A673 (cell line): ENCODE data around the gene CMC2. TPM values are rescaled to one million over a fixed set of nuclear protein-coding genes. Genes with fewer than 3 reads are reported as not detected.

ENCODE experiments used
- BruUV-seq: library from RNA; stranded (reverse); fragments of 400-500 nt; replicated peaks from 2 replicates; lab custom pipeline; 2021; lab: Mats Ljungman, UMichigan
- CTCF ChIA-PET: fragments of 300-600 bp; sonication (Branson Sonifier 250); formaldehyde crosslinking; loops from one replicate; lab custom pipeline; 2022; ENCODE audit warnings: antibody characterized with exemption; lab: Charles Lee
- POLR2A ChIA-PET: fragments of 300-600 bp; sonication (Branson Sonifier 250); formaldehyde crosslinking; loops from one replicate; lab custom pipeline; 2022; ENCODE audit warnings: antibody characterized with exemption; ENCODE audit not compliant: low non-redundant PET; lab: Charles Lee
- DNase-seq: peaks from one replicate; pipeline ENCODE4 v3.0.0-alpha.2; 2015; ENCODE audit warnings: low spot score
- H3K27ac ChIP-seq: fragments of 200-600 bp; sonication (generic); 2 replicates; pipeline ENCODE4 v1.5.1; 2016; ENCODE audit warnings: mixed run types, low read depth, mild to moderate bottlenecking, mixed read lengths, antibody characterized with exemption, low read length; ENCODE audit not compliant: poor library complexity, severe bottlenecking
- H3K27me3 ChIP-seq: fragments of 200-600 bp; sonication (generic); replicated peaks from 2 replicates; pipeline ENCODE4 v1.6.1; 2017; ENCODE audit warnings: mixed run types, low read depth, mild to moderate bottlenecking, mixed read lengths, antibody characterized with exemption, low read length; ENCODE audit not compliant: insufficient read depth, poor library complexity
- H3K36me3 ChIP-seq: fragments of 200-600 bp; sonication (generic); 2 replicates; pipeline ENCODE4 v1.6.1; 2016; ENCODE audit warnings: mixed run types, mild to moderate bottlenecking, mixed read lengths, antibody characterized with exemption, low read length; ENCODE audit not compliant: insufficient read depth, poor library complexity, severe bottlenecking
- H3K4me1 ChIP-seq: fragments of 200-600 bp; sonication (generic); 2 replicates; pipeline ENCODE4 v1.6.1; 2017; ENCODE audit warnings: mixed run types, mild to moderate bottlenecking, mixed read lengths, antibody characterized with exemption, low read length; ENCODE audit not compliant: insufficient read depth, poor library complexity, severe bottlenecking
- H3K4me3 ChIP-seq: fragments of 200-600 bp; sonication (generic); 2 replicates; pipeline ENCODE4 v1.5.1; 2016; ENCODE audit warnings: low read depth, mixed run types, mild to moderate bottlenecking, mixed read lengths, low read length; ENCODE audit not compliant: poor library complexity, severe bottlenecking
- H3K9me3 ChIP-seq: fragments of 200-600 bp; sonication (generic); 2 replicates; pipeline ENCODE4 v1.6.1; 2016; ENCODE audit warnings: mixed run types, low read depth, mild to moderate bottlenecking, mixed read lengths, antibody characterized with exemption, low read length; ENCODE audit not compliant: poor library complexity, severe bottlenecking
- EZH2 ChIP-seq: fragments of 200-600 bp; sonication (generic); IDR thresholded peaks from 2 replicates; pipeline ENCODE4 v1.6.1; 2017; ENCODE audit warnings: borderline replicate concordance, low read depth, mild to moderate bottlenecking, mixed read lengths, antibody characterized with exemption, low read length; ENCODE audit not compliant: poor library complexity, severe bottlenecking
- intact Hi-C: fragments of 100-400 bp; cut with micrococcal nuclease; formaldehyde crosslinking; loops from one replicate; pipeline ENCODE4 v1.10.0; 2022; ENCODE audit not compliant: unreplicated experiment
- total RNA-seq: library from RNA; stranded (reverse); gene quantifications from 2 replicates; pipeline ENCODE4 v1.2.3, GENCODE V29; 2021
- TF ChIP-seq, protein P1 (sequence below): fragments of 300-800, 200-600 bp; sonication (generic); conservative IDR thresholded peaks from 2 replicates; pipeline ENCODE4 v1.5.1; 2017; ENCODE audit warnings: low read depth, mild to moderate bottlenecking, antibody characterized with exemption, low read length, moderate library complexity, mixed read lengths

The CMC2 gene
- total RNA-seq, 1 experiment from 2014 or later: 129 TPM

DNA sequence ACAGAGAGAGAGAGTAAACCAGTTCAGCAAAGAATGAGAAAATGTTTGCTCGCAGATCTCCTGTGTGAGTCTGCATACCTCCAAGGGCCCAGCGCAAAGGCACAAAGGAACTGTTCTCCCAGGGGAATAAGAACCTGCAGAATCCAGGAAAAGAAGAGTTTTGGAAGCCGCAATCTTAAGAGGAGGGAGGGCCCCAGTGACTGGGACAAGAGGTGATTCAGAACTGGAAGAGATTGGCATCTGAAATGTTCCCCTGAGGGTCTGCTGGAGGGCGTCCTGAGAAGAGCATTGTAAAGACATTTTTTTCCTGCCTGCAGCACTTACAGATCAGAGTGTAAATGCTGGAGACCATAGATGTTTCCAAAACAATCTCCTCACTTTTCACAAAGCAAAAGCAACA is 35.0 kb upstream of the CMC2 start:
- CTCF ChIA-PET: no interaction called here
- no TSS peak for BruUV-seq
- H3K4me1 ChIP-seq: no peaks in the 10 kb centered on the region
- POLR2A ChIA-PET: no interaction called here
- intact Hi-C loops: no loop called here
- no peak overlapping the region for H3K27ac ChIP-seq
- TF ChIP-seq, protein P1, sequence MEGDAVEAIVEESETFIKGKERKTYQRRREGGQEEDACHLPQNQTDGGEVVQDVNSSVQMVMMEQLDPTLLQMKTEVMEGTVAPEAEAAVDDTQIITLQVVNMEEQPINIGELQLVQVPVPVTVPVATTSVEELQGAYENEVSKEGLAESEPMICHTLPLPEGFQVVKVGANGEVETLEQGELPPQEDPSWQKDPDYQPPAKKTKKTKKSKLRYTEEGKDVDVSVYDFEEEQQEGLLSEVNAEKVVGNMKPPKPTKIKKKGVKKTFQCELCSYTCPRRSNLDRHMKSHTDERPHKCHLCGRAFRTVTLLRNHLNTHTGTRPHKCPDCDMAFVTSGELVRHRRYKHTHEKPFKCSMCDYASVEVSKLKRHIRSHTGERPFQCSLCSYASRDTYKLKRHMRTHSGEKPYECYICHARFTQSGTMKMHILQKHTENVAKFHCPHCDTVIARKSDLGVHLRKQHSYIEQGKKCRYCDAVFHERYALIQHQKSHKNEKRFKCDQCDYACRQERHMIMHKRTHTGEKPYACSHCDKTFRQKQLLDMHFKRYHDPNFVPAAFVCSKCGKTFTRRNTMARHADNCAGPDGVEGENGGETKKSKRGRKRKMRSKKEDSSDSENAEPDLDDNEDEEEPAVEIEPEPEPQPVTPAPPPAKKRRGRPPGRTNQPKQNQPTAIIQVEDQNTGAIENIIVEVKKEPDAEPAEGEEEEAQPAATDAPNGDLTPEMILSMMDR: no peak
- no peak for TF ChIP-seq EZH2
- no peak overlapping the region for H3K4me3 ChIP-seq
- H3K27me3 ChIP-seq: no peaks in the 10 kb centered on the region
- no peak for DNase-seq
- H3K9me3 ChIP-seq: no peaks in the 10 kb centered on the region
- H3K36me3 ChIP-seq: peaks cover 39% of the 10 kb centered on the region

DNA sequence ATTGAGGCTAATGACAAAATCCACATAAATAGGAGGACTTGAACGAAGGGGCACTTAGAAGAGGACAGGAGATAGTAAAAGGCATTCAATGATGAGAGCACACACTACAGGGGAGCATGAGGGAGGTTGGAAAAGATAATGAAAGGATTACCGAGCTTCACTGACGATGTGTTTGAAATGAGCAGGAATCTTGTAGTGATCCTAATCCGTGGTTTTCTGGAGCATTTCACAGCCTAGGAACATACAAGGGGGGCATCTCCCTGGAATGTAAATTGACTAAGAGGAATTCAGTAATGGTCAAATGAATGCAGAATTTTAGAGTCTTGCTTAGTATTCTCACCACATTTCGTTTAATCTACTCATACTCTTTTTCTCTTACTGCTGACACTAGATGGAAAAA is 34.2 kb upstream of the CMC2 start:
- Histone ChIP-seq H3K4me3 (no peak overlapping the region), H3K27ac (no peak overlapping the region), H3K27me3 (no peaks in the 10 kb centered on the region), H3K9me3 (no peaks in the 10 kb centered on the region), H3K4me1 (no peaks in the 10 kb centered on the region), H3K36me3 (peaks cover 39% of the 10 kb centered on the region)
- TF ChIP-seq, protein P1: no peak
- no peak for TF ChIP-seq EZH2
- peak; percentile 3 for DNase-seq
- POLR2A ChIA-PET: no interaction called here
- BruUV-seq: no TSS peak
- CTCF ChIA-PET: no interaction called here
- intact Hi-C loops: no loop called here

DNA sequence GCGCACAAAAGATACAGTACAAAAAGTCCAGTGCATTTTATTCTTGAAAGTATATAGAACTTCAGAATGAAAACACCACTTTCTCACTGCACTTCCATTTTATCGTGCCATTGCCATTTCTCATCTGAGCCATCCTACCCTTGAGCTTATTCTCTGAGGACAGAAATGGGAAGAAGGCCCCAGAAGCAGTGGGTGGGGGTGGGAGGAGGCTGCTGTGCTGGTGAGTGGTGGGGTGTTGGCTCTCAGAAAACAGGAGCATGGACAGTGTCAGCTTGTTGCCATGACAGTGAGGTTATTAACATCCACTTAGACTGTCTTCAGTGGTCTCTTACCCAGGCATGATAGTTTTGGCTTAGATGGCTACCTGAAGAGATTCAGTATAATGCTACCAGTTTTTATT is 33.4 kb upstream of the CMC2 start:
- Histone ChIP-seq H3K4me1 (no peaks in the 10 kb centered on the region), H3K27me3 (no peaks in the 10 kb centered on the region), H3K4me3 (no peak overlapping the region), H3K36me3 (peaks cover 35% of the 10 kb centered on the region), H3K9me3 (no peaks in the 10 kb centered on the region), H3K27ac (no peak overlapping the region)
- TF ChIP-seq, protein P1: no peak
- TF ChIP-seq EZH2: no peak
- ChIA-PET POLR2A (no interaction called here), CTCF (no interaction called here)
- intact Hi-C loops: no loop called here
- DNase-seq: no peak
- no TSS peak for BruUV-seq
